Breast epithelium (tissue), 3 donors: ENCODE measurements around the gene CCDC81.

Experiments
- CTCF ChIP-seq, 3 donors: fragments of 450-650 bp; IDR thresholded peaks; one replicate each; pipeline ENCODE4 v1.5.1; 2016 to 2017; ENCODE audit warnings: antibody characterized with exemption in 3 of 3, mild to moderate bottlenecking in 3 of 3, moderate library complexity in 3 of 3
- POLR2AphosphoS5 ChIP-seq, 3 donors: sonication (generic); formaldehyde crosslinking; IDR thresholded peaks; one replicate each; pipeline ENCODE4 v1.6.1; 2017; ENCODE audit warnings: antibody characterized with exemption in 3 of 3

GRCh38 chr11:86444981-86445380 is 70.3 kb downstream of the CCDC81 start:
- TF ChIP-seq POLR2AphosphoS5 (IDR thresholded peaks at IDR 0.05) (no peak), CTCF (IDR thresholded peaks at IDR 0.05) (no peak)
